Measurements from ENCODE around the gene NCAPH2.
A peak's percentile ranks its signal among the peaks of the same experiment; 100 is the strongest.

The NCAPH2 gene

DNA sequence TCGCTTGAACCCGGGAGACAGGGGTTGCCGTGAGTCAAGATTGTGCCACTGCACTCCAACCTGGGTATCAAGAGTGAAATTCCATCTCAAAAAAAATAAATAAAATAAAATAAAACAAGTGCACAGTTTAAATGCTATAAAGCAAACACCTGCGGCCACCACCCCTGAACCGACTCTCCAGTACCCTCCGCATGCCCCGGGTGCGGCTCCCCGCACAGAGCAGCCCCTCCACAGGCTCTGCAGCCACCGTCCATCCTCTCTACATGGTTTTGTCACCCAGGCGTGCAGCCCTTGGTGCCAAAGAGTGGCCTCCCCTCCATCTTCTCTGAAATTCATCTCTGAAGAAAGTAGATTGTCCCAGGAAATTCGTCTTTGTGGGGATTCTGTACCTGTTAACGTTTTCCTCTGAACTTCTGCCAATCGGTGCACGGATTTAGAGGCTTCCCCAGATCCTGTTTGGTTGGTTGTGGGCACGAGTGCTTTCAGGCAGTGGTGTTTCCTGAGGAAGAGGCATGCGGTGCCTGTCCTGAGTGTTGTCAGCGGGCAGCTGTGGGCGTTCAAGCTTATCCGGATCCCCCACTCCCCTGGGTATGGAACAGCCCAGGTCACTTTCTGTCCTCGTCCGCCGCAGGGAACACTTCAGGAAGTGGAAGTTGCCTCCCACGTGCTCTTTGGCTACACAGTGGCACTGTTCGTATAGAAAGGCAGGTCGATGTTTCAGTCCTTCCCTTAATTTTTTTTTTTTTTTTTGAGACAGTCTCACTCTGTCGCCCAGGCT, 17.3 kb upstream of the NCAPH2 start:
- no peak for DNase-seq

DNA sequence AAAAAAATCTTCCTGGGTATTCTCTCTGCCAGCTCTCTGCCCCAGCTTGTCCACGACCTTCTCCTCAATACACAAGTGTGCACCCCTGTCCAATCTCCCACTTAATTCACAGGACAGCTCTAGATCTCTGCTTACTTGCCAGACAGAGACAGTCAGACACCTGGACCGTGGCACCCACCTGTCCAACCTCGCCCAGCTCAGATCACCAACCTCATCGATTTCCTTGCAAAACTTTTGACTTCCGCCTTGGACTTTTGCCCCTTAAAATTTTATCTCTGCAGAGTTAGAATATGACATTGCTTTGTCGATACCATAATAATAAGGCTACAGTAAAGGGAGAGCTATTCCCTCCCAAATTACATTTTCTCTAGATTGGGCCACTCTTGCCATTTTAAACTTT, 10.9 kb upstream of the NCAPH2 start:
- no peak for DNase-seq

DNA sequence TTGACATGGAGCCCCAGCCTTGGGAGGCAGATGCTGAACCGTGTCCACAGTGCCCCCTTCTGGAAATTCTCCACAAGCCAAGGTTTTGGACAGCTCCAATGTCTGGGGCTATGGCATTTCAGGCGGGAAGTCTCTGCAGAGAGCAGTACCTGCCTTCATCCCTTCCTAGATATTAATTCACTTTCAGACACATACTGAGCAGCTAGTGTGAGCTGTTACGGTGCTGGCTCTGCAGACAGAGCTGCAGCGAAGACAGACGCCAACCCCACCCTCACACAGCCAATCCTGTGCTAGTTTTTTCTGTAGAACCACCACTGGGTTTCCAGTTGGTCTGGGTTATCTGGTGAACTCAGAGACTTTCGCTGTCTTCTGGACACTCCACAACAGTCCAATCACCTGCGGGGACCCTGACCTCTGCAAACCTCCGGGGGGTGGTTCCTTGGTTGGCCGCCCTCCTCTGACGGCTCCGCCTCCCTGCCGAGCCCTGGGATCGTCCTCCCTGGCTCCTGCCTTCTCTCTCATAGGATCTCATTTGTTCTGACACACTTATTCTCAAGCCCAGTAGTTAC, 9.6 kb upstream of the NCAPH2 start:
- DNase-seq, result peak; percentile 38

DNA sequence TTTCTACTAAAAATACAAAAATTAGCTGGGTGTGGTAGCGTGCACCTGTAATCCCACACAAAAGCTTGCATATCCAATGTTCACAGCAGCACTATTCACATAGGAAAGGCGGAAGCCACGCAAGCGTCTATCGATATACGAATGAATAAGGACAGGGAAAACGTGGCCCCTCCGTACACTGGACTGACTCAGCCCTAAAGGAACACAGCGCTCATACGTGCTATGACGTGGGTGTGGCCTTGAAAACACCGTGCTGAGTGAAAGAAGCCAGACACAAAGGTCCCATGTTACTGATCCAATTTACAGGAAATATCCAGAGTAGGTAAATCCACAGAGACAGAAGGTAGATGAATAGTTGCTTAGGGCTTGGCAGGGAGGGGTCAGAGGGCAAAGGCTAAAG, 7.6 kb upstream of the NCAPH2 start:
- no peak for DNase-seq

DNA sequence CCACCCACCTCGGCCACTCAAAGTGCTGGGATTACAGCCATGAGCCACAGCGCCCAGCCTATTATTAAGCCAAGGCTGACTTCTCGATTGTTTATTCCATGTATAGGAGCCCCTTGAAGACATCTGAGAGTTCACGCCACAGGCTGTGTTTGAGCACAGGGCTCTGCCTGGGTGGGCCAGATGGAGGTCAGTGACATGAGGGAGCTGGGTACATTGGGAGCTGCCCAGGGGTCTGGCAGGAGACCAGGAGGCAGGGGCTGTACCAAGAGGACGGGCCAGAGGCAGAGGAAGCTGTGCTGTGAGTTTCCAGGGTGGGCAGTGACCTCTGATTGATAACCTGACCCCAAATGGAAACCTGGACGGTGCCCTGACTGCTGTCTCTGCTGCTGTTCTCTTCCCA, 5.9 kb upstream of the NCAPH2 start:
- no peak for DNase-seq

DNA sequence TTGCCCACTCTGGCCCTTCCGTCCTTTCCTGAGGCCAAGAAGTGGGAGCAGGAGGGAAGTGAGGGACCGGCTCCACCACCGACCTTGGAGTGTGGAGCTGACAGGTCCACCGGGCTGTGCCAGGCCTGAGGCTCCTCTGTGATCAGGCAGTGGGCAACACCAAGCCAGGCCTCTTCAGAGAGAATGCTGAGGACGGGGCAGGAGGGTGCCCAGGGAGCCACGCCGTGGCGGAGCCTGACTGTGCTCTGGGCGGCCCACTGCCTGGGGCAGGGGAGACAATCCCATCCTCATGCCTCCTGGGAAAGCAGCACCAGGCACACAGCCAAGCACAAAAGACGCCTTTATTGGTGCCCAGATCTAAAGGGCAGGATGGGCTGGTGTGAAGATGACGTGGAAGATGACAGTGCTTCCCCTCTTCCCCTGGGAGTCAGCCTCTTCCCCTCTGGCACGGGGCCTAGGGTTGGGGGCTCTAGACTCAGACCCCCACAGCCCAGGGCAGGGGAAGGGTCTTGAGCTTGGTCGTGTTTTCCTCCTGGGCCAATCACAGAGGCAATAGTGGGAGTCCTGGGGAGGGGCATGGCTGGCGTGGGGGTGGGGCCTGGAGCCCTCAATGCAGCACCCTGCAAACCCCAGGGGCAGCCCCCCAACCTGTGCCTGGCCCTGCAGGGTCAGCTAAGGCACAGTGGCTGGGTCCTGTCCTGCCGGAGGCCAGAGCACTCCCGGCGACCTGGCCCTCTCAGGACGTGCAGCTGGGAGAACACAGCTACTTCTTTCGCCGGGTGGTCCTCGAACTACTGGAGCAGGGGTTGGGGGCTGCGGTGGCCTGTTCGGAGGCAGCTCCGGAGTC, 5.2 kb upstream of the NCAPH2 start:
- DNase-seq, result no peak

DNA sequence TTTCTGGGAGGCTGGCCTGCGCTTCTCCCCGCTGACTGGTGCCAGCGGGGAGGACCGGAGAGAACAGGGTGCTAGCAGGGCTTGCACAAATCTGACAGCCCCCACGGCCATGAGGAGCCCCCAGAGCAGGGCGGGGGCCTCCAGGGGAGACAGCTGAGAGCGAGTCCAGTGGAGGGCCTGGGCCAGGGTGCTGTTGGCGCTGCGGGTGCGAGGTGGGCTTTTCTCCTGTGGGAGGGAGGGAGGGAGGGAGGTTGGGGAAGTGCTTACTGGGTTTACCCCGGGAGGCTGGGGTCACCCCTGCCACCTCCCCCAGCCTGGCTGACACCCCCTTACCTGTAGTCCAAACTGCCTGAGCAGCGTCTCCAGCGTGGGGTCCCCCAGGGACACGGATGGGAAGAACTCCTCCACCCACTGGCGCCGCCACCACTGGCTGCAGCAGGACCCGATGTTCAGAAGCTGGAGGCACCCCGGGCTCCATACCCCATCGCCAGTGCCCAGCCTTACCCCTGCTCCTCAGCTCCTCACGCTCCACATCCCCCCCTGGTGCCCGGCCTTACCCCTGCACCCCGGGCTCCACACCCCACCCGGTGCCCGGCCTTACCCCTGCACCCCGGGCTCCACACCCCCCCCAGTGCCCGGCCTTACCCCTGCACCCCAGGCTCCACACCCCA, 4.4 kb upstream of the NCAPH2 start:
- DNase-seq, result no peak

DNA sequence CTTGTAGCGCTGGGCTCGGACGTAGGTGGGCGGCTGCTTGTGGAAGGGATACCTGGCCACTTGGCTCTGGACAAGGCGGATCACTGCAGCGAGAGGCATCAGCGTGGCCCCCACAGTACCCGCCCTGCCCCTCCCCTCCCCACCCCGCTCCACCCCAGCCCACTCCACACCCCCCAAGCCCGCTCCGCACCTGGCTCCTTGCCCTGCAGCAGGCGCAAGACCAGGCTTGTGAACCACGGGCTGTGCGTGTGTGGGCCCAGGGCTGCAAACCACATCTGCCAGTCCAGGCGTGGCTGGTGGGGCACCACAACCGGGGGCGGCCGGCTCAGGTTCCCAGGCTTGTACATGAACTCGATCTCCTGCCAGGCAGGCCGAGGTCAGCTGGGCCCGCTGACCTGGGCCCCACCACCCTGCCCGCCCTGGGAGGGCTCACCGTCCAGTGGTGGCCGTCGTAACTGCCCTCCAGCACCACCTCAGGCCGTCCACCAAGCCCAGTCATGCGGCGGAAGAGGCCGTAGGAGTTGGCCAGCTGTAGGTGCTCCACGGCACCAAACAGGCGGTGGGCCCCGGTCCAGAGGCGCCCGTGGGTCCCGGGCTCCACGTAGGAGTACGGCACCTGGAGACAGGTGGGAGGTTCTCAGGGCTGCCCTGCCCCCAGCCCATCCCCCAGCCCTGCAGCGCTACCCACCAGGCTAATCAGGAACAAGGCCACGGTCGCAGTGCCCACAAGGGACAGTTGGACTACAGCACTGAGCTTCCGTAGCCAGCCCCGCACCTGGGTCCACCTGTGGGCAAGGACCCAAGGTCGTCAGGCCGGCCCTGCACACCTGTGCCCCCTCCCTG, 3.4 kb upstream of the NCAPH2 start:
- DNase-seq, result no peak

DNA sequence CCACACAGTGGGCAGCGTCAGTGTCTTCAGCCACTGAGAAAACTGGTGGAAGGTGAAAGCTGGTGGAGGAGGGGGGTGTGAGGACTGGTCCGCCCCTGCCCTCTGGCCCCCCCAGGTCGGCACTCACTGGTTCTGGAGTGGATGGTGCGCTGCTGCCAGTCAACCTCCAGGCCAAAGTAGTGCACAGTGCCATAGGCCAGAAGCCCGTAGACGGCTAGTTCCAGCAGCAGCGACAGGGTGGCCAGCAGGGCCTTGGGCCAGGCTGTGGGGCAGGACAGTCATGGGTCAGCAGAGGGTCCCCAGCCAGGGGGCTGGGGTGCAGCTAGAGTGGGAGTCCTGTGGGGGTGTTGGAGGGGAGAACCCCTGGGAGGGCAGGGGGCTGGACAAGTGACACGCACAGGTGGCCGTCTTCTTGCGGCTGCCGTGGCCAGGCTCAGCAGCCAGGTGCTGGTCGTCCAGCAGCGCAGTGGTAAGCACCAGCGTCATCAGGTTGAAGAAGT, 2.7 kb upstream of the NCAPH2 start:
- DNase-seq, result no peak

DNA sequence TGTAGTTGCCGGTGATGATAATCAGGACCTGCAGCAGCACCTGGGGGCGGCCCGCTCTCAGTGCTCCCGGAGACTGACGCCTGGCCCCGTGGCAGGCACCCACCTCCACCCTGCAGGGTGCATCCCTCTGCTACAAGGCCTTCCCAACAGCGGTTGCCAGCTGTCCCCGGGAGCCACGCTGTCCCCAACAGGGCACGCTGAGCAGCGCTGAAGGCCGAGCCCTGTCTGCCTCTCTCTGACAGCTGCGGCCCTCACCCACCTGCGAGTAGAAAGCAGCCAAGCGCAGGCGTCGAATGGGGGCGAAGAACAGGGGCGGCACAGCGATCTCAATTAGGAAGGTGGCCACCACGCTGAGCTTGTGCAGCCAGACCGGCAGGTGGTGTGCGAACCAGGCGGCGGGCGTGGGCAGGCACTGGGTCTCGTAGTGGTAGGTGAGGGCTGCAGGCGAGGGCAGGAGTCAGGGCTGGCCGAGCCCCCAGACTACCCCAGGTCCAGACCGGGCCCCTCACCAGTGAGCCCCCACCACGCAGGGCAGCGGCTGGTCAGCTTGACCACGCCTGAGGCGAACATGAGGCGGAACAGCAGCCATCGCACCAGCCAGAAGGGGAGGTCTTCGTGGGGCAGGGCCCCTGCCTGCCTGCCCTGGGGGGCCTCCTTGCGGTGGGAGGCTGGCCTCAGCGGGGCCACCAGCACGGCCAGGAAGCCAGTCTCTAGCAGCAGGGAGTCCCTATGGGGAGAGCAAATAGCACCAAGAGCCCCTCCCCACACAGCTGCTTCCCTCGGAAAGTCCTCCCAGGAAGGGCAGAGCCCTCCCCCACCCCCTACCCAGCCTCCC, 2.0 kb upstream of the NCAPH2 start:
- no peak for DNase-seq

DNA sequence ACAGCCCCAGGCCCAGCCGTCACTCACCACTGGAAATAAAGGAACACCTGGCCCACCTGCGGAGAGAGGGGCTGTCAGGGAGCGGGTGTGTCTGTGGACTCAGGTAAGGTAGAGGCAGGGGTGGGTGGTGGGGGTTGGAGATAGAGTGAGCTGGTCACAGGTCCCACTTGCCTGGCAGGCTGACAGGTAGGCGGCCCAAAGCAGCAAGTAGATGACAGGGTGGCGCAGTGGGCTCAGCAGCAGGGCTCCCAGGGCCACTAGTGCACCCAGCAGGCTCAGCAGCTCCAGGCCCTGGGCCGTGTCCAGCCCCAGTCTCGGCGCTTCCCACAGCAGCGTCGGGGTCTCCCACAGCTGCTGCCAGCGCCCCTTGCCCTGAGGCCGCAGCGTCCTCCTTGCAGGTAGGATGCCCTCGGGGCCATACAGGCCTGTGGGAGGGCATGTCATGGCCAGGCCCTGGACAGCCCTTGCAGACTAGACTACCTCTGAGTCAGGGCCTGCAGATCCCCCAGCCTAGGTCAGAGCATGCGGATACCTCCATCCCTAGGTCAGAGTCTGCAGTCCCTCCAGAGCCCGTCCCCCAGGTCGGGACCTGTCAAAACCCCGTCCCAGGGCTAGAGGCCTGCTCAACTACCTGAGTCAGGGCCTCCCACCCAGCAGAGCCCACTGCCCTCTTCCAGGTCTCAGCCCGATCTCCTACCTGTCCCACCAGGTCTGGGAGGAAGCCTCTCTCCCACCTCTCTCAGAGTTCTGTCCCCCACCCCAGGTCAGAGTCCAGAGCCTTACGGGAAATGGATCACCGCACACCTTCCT, 1.2 kb upstream of the NCAPH2 start:
- DNase-seq, result no peak

DNA sequence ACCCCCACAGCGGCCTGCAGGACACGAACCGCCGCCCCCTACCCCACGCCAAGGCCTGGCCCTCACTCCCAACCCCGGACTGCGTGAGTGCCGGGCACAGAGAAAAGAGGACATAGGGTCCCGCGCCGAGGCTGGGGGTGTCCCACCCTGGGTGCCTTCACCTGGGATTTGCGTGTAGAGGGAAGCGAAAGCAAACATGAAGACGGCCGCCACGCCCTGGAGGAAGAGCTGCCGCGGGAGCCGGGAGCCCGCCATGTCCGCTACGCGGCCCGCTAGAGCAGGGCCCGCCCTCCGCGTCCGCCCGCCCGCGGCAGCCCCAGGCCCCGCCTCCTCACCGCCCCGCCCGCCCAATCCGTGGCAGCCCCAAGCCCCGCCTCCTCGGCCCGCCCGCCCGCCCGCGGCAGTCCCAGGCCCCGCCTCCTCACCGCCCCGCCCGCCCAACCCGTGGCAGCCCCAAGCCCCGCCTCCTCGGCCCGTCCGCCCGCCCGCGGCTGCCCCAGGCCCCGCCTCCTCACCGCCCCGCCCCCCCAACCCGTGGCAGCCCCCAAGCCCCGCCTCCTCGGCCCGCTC, 518 bp upstream of the NCAPH2 start, which contains the start of gene LMF2:
LMF2 (minus strand) TSS at position 282 of the 570 bp plus-strand sequence; CDS start at position 255, 27 bp downstream.
- DNase-seq, result peak; percentile 71

DNA sequence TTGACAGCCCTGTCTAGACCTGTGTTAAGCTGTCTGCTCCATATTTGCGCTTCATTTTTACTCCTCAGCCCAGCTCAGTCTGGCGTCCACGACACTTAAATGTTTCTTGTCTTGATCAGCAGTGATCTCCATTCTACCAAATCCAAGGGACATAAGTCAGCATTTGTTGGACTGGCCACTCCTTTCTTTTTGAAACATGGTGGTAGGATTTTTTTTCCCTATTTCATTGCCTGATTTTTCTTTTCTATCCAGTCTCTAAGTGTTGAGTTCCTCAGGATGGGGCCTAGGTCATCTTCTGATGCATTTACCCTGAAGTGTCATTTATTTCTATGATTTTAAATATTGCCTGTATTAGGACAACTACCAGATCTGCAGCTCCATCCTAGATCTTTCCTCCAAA, 873 bp downstream of the NCAPH2 start:
- no peak for DNase-seq

DNA sequence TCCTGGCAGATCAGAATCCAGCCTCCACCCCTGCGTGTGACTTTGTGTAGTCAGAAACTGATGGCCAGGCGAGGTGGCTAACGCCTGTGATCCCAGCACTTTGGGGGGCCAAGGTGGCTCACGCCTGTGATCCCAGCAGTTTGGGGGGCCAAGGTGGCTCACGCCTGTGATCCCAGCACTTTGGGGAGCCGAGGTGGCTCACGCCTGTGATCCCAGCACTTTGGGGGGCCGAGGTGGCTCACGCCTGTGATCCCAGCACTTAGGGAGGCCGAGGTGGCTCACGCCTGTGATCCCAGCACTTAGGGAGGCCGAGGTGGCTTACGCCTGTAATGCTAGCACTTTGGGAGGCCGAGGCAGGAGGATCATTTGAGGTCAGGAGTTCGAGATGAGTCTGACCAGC, 5.2 kb downstream of the NCAPH2 start:
- no peak for DNase-seq

DNA sequence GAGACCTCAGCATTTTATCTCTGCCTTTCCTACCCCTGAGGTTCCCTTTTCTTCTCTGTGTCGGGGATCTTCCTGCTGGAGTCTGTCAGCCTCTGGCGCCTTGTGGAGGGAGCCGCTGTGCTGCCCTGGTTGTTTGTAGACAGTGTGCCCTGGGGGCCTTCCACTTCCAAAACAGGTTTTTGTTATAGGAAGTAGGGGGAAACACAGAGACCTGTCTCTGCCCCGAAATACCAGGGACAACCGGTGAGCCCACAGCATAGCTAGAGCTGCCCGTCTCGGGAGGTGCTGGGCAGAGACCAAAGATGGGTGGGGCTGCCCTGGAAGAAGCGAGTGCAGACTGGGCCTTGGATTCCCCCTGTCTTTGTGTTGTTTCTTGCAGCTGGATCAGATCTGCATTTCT, 8.0 kb downstream of the NCAPH2 start:
- DNase-seq, result no peak

DNA sequence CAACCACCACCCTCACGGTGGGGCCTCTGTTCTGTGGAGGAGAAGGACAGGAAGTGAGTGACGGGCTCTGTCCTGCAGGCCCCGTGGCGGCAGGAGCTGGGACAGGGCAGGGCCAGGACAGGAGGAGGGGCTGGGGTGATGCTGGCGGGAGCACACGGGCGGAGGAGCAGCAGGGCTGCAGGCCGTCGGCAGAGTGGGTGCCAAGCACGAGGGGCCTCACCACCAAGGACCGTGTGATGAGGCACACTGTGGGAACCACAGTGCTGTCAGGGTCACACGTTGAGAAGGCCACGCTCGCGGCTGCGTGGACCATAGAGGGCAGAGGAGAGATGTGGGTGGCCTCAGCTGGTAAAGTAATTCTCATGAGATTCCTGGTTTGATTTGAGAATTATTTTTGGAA, 8.9 kb downstream of the NCAPH2 start:
- DNase-seq, result no peak

DNA sequence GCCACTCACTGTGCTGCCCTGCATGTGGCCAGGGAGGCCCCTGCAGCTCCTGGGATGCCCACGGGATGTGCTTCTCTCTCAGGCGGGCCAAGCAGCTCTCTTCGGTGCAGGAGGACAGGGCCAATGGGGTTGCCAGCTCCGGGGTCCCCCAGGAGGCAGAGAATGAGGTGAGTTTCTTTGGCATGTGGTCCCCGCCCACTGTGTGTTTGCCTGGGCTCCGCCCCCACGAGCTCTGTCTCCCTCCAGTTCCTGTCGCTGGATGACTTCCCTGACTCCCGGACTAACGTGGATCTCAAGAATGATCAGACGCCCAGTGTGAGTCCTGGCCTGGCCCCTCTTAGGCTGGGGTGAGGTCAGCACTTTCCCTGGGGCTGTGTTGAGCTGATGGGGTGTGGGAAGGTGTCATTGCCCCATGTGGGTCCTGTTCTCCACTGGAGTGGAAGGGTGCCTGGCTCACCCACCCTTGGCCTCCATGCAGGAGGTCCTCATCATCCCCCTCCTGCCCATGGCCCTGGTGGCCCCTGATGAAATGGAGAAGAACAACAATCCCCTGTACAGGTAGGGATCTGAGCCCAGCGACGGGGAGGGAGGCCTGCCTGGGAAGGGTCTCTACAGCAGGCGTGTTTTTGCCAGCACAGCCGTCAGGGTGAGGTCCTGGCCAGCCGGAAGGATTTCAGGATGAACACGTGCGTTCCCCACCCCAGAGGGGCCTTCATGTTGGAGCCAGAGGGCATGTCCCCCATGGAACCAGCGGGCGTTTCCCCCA, 9.7 kb downstream of the NCAPH2 start:
- DNase-seq, result no peak

DNA sequence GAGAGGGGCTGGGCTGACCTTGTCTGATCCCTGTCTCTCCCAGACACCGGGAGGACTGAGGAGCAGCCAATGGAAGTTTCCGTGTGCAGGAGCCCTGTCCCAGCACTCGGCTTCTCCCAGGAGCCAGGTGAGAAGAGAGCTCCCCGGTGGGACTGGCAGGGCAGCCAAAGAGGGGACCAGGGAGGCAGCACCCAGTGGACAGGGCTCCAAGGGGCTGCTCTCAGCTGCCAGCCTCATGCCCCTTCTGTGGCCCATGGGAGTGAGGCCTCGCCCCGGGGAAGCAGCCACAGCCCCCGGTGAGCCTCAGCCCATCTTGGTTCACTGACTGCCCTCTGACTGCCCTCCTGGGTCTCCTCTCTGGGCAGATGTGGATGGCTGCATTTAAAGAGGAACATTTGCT, 10.6 kb downstream of the NCAPH2 start:
- DNase-seq, result no peak

DNA sequence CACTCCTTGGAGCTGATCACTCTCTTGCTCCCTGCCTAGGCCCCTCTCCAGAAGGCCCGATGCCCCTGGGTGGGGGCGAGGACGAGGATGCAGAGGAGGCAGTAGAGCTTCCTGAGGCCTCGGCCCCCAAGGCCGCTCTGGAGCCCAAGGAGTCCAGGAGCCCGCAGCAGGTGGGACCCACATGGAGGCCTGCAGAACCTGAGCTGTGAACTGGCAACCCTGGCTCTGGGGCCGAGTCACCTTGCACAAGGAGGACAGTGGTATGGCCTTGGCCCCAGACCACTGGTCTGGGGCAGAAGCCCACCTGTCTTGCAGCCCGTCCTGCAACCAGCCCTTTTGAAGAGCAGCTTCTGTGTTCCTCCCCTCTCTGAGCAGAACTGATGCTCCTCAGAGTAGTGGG, 11.1 kb downstream of the NCAPH2 start:
- no peak for DNase-seq

Measured in DMS79 (cell line).